Measurements from ENCODE around the gene AP2B1. TPM values are rescaled to one million over a fixed set of nuclear protein-coding genes. Genes with fewer than 3 reads are reported as not detected.

The AP2B1 gene
- polyA plus RNA-seq, 3 donors, result 23.5 to 48.2 (median 43.5) TPM

DNA sequence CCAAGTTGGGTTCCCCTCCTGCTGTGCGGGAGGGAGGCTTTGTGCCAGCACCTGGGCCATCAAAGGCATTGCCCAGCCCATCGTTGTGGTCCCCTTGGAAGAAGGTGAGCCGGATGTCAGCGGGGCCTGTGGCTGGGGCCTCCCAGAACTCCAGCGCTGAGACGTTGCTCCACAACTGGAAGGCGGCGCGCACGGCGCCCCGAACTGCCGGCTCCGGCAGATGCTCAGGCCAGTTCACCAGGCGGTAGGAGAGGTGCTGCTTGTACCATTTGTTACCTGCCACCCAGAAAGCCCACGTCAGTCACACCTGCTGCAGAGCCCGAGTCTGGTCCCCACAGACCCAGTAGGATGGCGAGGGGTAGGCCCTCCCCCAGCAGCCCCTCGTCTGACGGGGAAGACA is 186.0 kb downstream of the AP2B1 start:
- WGBS, 3 donors, result 79 to 84% (median 81%) methylated on average over 20 of the region's 20 CpGs
- no peak overlapping the region for H3K27ac ChIP-seq (ENCODE audit: low read depth, low read length)

GRCh38 chr17:35773679-35774425 is 186.7 kb downstream of the AP2B1 start:
- H3K27ac ChIP-seq (ENCODE audit: low read depth, low read length), result no peak overlapping the region
- 49 to 73% (median 57%) methylated on average over 10 of the region's 10 CpGs for WGBS, 3 donors

DNA sequence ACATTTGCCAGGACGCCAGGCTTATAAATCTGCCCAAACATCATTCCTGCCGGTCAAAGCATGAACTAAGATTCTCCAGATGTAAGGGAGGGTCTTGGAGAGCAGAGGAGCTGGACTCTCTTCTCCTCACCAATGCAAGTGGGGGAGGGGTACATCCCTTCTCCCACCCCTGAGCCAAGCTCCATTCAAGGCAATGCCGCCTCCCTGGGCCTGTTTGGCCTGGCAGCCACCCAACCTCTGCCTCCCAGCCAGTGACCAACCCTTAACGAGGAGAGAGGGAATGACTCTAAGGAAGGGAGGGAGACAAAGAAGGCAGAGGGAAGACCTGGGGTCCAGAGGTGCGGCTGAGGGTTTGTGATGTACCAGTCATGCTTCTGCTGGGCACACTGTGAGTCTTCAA is 187.4 kb downstream of the AP2B1 start:
- H3K27ac ChIP-seq (ENCODE audit: low read depth, low read length), result no peak overlapping the region
- WGBS, 3 donors, result 43 to 64% (median 62%) methylated on average over 5 of the region's 5 CpGs

DNA sequence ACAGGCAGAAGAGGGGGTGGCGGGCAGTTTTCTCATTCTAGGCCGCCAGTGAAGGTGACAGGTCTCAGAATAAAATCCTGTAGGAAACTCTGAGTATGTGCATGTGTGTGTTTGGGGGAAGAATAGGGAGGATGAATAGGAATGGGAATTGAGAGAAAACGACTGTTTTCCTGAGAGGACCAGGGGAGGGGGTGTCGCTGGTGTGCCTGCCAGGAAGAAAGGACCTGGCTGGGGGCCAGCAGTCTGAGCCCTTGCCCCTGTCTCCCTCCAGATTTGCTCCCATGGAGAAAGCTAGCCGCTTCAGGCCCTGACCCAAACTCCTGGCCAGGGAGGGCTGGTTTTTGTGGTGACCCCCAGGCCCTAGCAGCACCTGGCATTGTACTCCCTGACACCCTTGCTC is 187.9 kb downstream of the AP2B1 start:
- H3K27ac ChIP-seq (ENCODE audit: low read depth, low read length), result no peak overlapping the region
- WGBS, 3 donors, result 65 to 78% (median 67%) methylated on average over 5 of the region's 5 CpGs

- H3K27ac ChIP-seq (ENCODE audit: low read depth, low read length), result no peak overlapping the region
- 42 to 69% (median 55%) methylated on average over 6 of the region's 6 CpGs for WGBS, 3 donors
Measured at GRCh38 chr17:35775583-35775982, 188.5 kb downstream of the AP2B1 start.

Other genes starting within 250 kb of the AP2B1 start
- 10 to 100 TPM in 2 of 3 donors, 1 to 10 TPM in 1; 1.2 to 32.2 (median 19.2) TPM for gene SLFN11, start 213.7 kb upstream of the AP2B1 start, polyA plus RNA-seq
- gene SLFN12, start 154.8 kb upstream of the AP2B1 start, polyA plus RNA-seq, result 10 to 100 TPM in 1 of 3 donors, 1 to 10 TPM in 1, under 1 TPM in 1; 0.49 to 10.1 (median 4.4) TPM
- 1 to 10 TPM in 2 of 3 donors, under 1 TPM in 1; 0.49 to 1.7 (median 1.2) TPM for gene SLFN13, start 138.6 kb upstream of the AP2B1 start, polyA plus RNA-seq
- gene SLFN12L, start 49.6 kb upstream of the AP2B1 start, polyA plus RNA-seq, result under 1 TPM; 0.16 to 0.80 (median 0.79) TPM
- under 1 TPM in 1 of 3 donors, not detected in 2; 0.11 TPM for gene SLFN14, start 26.5 kb upstream of the AP2B1 start, polyA plus RNA-seq
- gene PEX12, start 8.8 kb upstream of the AP2B1 start, polyA plus RNA-seq, result 1 to 10 TPM; 1.9 to 3.1 (median 3.0) TPM
- 10 to 100 TPM in 2 of 3 donors, 1 to 10 TPM in 1; 5.6 to 42.8 (median 21.1) TPM for gene RASL10B, start 144.3 kb downstream of the AP2B1 start, polyA plus RNA-seq
- under 1 TPM; 0.22 to 0.46 (median 0.24) TPM for gene GAS2L2, start 165.9 kb downstream of the AP2B1 start, polyA plus RNA-seq
- gene C17orf50, start 173.6 kb downstream of the AP2B1 start, polyA plus RNA-seq, result under 1 TPM in 1 of 3 donors, not detected in 2; 0.09 TPM
- gene MMP28, start 208.3 kb downstream of the AP2B1 start, polyA plus RNA-seq, result 10 to 100 TPM in 2 of 3 donors, 1 to 10 TPM in 1; 3.3 to 32.2 (median 18.7) TPM
- gene TAF15, start 222.2 kb downstream of the AP2B1 start, polyA plus RNA-seq, result 100 to 1,000 TPM in 1 of 3 donors, 10 to 100 TPM in 2; 68.1 to 123 (median 85.1) TPM

Measured in adipose tissue (tissue), 3 donors.